K562 (cell line): ENCODE results near the gene ANKRD60. TPM values are rescaled to one million over a fixed set of nuclear protein-coding genes. Genes with fewer than 3 reads are reported as not detected.

Experiments
- ATAC-seq: fragments of 200-7000 bp; cut with Tn5 transposase; 3 replicates; pipeline ENCODE4 v1.9.1; 2020; ENCODE audit warnings: moderate library complexity
- BruUV-seq: library from RNA; stranded (reverse); fragments of 400-500 nt; replicated peaks from 2 replicates; lab custom pipeline; 2021; lab: Mats Ljungman, UMichigan
- CTCF ChIA-PET: fragments of 300-600 bp; formaldehyde crosslinking; extraction: SDS; loops from one replicate; lab custom pipeline; 2021; ENCODE audit warnings: low intra/inter-chr PET ratio; lab: Yijun Ruan, JAX
- POLR2A ChIA-PET: fragments of 300-600, 350-650 bp; sonication (Branson Sonifier 250); formaldehyde crosslinking; extraction: SDS; loops from one replicate; lab custom pipeline; 2021; ENCODE audit warnings: antibody characterized with exemption, inconsistent platforms; lab: Yijun Ruan, JAX
- DNase-seq, 4 experiments: peaks; one replicate each; pipeline versions ENCODE4 v3.0.0 to v3.0.0-alpha.2; 2011 to 2018; ENCODE audit warnings: low spot score in 3 of 4, mixed read lengths in 3 of 4; ENCODE audit errors: extremely low read depth in 1 of 4
- FAIRE-seq: peaks from 2 replicates; lab custom pipeline; 2011; peaks lifted over from hg19 to GRCh38; lab: Jason Lieb, UNC
- H2AFZ ChIP-seq: 2 replicates; pipeline ENCODE4 v1.6.0; 2011; ENCODE audit warnings: low read depth, low read length, control low read depth, inconsistent platforms
- H3K27ac ChIP-seq: fragments of 200-600 bp; 3 replicates; pipeline ENCODE4 v1.8.0; 2011; ENCODE audit warnings: low read depth, mild to moderate bottlenecking, control low read depth, inconsistent platforms, low read length, moderate library complexity, mixed read lengths; ENCODE audit errors: extremely low read depth
- H3K27me3 ChIP-seq, 2 experiments: fragments of 300-600 bp in 1 of 2; 2 replicates in 1 of 2; 3 replicates in 1 of 2; pipeline versions ENCODE4 v1.6.0 to v1.8.0; 2011; ENCODE audit warnings: inconsistent platforms in 2 of 2, low read length in 2 of 2, mild to moderate bottlenecking in 1 of 2, mixed read lengths in 1 of 2, moderate library complexity in 1 of 2; ENCODE audit not compliant: control insufficient read depth in 2 of 2, insufficient read depth in 2 of 2
- H3K36me3 ChIP-seq: fragments of 300-600 bp; 3 replicates; pipeline ENCODE4 v1.8.0; 2011; ENCODE audit warnings: mild to moderate bottlenecking, low read length, inconsistent platforms; ENCODE audit not compliant: control insufficient read depth, insufficient read depth
- H3K4me1 ChIP-seq, 2 experiments: fragments of 200-600 bp in 1 of 2; replicated peaks in 1 of 2; 2 replicates in 1 of 2; 3 replicates in 1 of 2; pipeline versions ENCODE4 v1.5.1 to v1.8.0; 2011; ENCODE audit warnings: inconsistent platforms in 2 of 2, low read length in 2 of 2, mild to moderate bottlenecking in 1 of 2, mixed read lengths in 1 of 2, moderate library complexity in 1 of 2; ENCODE audit not compliant: control insufficient read depth in 2 of 2, insufficient read depth in 2 of 2
- H3K4me2 ChIP-seq: 2 replicates; pipeline ENCODE4 v1.6.1; 2011; ENCODE audit warnings: low read length, control low read depth, inconsistent platforms, mixed read lengths; ENCODE audit not compliant: insufficient read depth
- H3K4me3 ChIP-seq: fragments of 200-600 bp; sonication (generic), shearing (Covaris generic); 2 replicates; pipeline ENCODE4 v1.5.1; 2016; ENCODE audit warnings: control low read depth, inconsistent platforms
- H3K79me2 ChIP-seq: fragments of 200-600 bp; 3 replicates; pipeline ENCODE4 v1.8.0; 2011; ENCODE audit warnings: low read length, inconsistent platforms; ENCODE audit not compliant: control insufficient read depth, insufficient read depth
- H3K9ac ChIP-seq, 2 experiments: 2 replicates each; pipeline versions ENCODE4 v1.6.0 to v1.6.1; 2011; ENCODE audit warnings: low read depth in 2 of 2, low read length in 2 of 2, control low read depth in 1 of 2, inconsistent platforms in 1 of 2, mild to moderate bottlenecking in 1 of 2, mixed read lengths in 1 of 2; ENCODE audit not compliant: insufficient read depth in 1 of 2
- H3K9me1 ChIP-seq: one replicate; pipeline ENCODE4 v1.6.0; 2011; ENCODE audit warnings: inconsistent platforms, mild to moderate bottlenecking, low read length, moderate library complexity; ENCODE audit not compliant: control insufficient read depth, insufficient read depth
- H3K9me3 ChIP-seq: replicated peaks from 2 replicates; pipeline ENCODE4 v1.5.1; 2011; ENCODE audit warnings: low read depth, low read length, inconsistent platforms; ENCODE audit not compliant: control insufficient read depth, insufficient read depth
- H4K20me1 ChIP-seq: replicated peaks from 2 replicates; pipeline ENCODE4 v1.6.1; 2011; ENCODE audit warnings: low read length, inconsistent platforms, mixed read lengths; ENCODE audit not compliant: control insufficient read depth, insufficient read depth
- MXD1 ChIP-seq: fragments of 250-450 bp; sonication (Bioruptor Pico); IDR thresholded peaks from 2 replicates; pipeline ENCODE4 v1.8.0; 2021; ENCODE audit warnings: borderline replicate concordance, mild to moderate bottlenecking, moderate library complexity; ENCODE audit not compliant: poor library complexity, severe bottlenecking
- POLR2AphosphoS2 ChIP-seq: IDR thresholded peaks from 2 replicates; pipeline ENCODE4 v1.6.1; 2012; ENCODE audit warnings: low read length, improper control_type of control experiment
- ZNF124 ChIP-seq: sonication (generic); formaldehyde crosslinking; IDR thresholded peaks from 2 replicates; pipeline ENCODE4 v1.8.1; 2022; ENCODE audit warnings: missing genetic modification reagents
- ZNF347 ChIP-seq: fragments of 450-650 bp; formaldehyde crosslinking; IDR thresholded peaks from 2 replicates; pipeline ENCODE4 v1.4.0; 2020; ENCODE audit warnings: low read depth, mild to moderate bottlenecking, moderate library complexity
- WGBS: fragments of 100-300 bp; shearing (Covaris generic); methylation state at CpG from one replicate; pipeline ENCODE4 v1.1.6; 2016; ENCODE audit warnings: low coverage, mixed read lengths; ENCODE audit not compliant: insufficient coverage; ENCODE audit errors: missing lambda C conversion rate; 5-methylcytosine and 5-hydroxymethylcytosine counted together
- in situ Hi-C: fragments of 300-500 bp; cut with MboI; formaldehyde crosslinking; loops from 4 replicates; pipeline ENCODE4 v1.15.0; 2018; ENCODE audit warnings: inconsistent platforms, mixed read lengths
- intact Hi-C: fragments of 100-400 bp; cut with micrococcal nuclease; formaldehyde crosslinking; loops from 2 replicates; pipeline ENCODE4 v1.14.2; 2022
- polyA plus RNA-seq, 8 experiments: library from polyadenylated mRNA; depleted of rRNA in 4 of 8; stranded (reverse) in 5 of 8; unstranded in 3 of 8; fragments of >200 nt; fragmentation: Nextera tagmentation in 2 of 8; fragmentation: Illumina TruSeq in 1 of 8; extraction: Ambion mirVana in 2 of 8; extraction: Trizol in 1 of 8; gene quantifications; 2 replicates each; pipeline versions ENCODE4 v1.2.1 to v1.2.3, GENCODE V29; 2011 to 2014; ENCODE audit warnings: inconsistent platforms in 1 of 8, missing spikeins in 1 of 8
- total RNA-seq, 7 experiments: library from RNA; depleted of rRNA in 6 of 7; stranded (reverse); fragments of >200 nt in 6 of 7; fragmentation: Illumina TruSeq in 2 of 7; extraction: Trizol in 2 of 7; gene quantifications; 2 replicates each; pipeline versions ENCODE4 v1.2.1 to v1.2.3, GENCODE V29; 2011 to 2021; ENCODE audit warnings: low replicate concordance in 1 of 7

The ANKRD60 gene
- total and polyA plus RNA-seq, 9 of the 15 experiments (the other 6 are each of a cell fraction or from before 2014, with no cell fraction given): not detected

- CTCF ChIA-PET: no interaction called here
- 80% methylated on average over 7 of the region's 7 CpGs for WGBS
- peaks cover 0 to under 1% of the 10 kb centered on the region in 2 experiments; a peak in 1 of 5 replicates for H3K4me1 ChIP-seq
- TF ChIP-seq ZNF124 (CRISPR knock-in tag) (no peak), POLR2AphosphoS2 (0 out of 2 replicates have a peak, but pooled peaks have one; percentile 44), ZNF347 (CRISPR knock-in tag) (no peak), MXD1 (CRISPR knock-in tag) (no peak)
- TF ChIP-seq, all 486 proteins: peak for 1
- no peaks in the 10 kb centered on the region for H3K9me3 ChIP-seq
- peaks cover 22% of the 10 kb centered on the region; the same call in 2 of the 3 replicates for H3K36me3 ChIP-seq
- no peaks in the 10 kb centered on the region for H3K9me1 ChIP-seq
- no peaks in the 10 kb centered on the region for H3K79me2 ChIP-seq
- DNase-seq (no peak), FAIRE-seq (no peak), ATAC-seq (no peak)
- intact Hi-C loops (no loop called here), in situ Hi-C loops (loop anchor here (5.0 to 25.0 kb wide), 3 partner anchors 198 to 568 kb away; no protein-coding TSS in a partner anchor)
- H3K9ac ChIP-seq: no peak overlapping the region
- H3K27ac ChIP-seq: no peak overlapping the region
- H3K4me2 ChIP-seq: no peak overlapping the region
- H3K4me3 ChIP-seq: no peak overlapping the region
- H4K20me1 ChIP-seq: no peaks in the 10 kb centered on the region
- no peak overlapping the region for H2AFZ ChIP-seq
- POLR2A ChIA-PET: interaction anchor here (0.6 to 1.1 kb wide), 3 partner anchors 26 to 699 kb away, joined by 3 read pairs; no protein-coding TSS in a partner anchor
- H3K27me3 ChIP-seq: no peaks in the 10 kb centered on the region
- no TSS peak for BruUV-seq
Observed at GRCh38 chr20:58244517-58245030, 16.1 kb upstream of the ANKRD60 start.
